T-helper 1 cell treated with Interleukin-12 subunit alpha and Interleukin-12 subunit beta and Interleukin-4 antibody, amounts not matched to agents 30 μg/mL and 1 μg/mL, for 36 hours (primary cell): ENCODE measurements around the gene ADCK1.
"Not testable (repeated sequence)": the region's sequence is repeated elsewhere in the genome, so short reads cannot be mapped to it uniquely, and the experiment has no call there.

ENCODE experiments used
- H3K27ac Mint-ChIP-seq: one replicate; pipeline ENCODE4 v1.8.0; 2021; ENCODE audit warnings: mild to moderate bottlenecking, mixed read lengths
- H3K27me3 Mint-ChIP-seq: one replicate; pipeline ENCODE4 v1.8.0; 2021; ENCODE audit warnings: low read depth, mixed read lengths
- H3K36me3 Mint-ChIP-seq: one replicate; pipeline ENCODE4 v1.8.0; 2021; ENCODE audit warnings: low read depth, mixed read lengths
- H3K4me1 Mint-ChIP-seq: one replicate; pipeline ENCODE4 v1.8.0; 2021; ENCODE audit warnings: low read depth, mixed read lengths
- H3K4me3 Mint-ChIP-seq: one replicate; pipeline ENCODE4 v1.8.0; 2021; ENCODE audit warnings: mild to moderate bottlenecking, moderate library complexity, mixed read lengths
- H3K9me3 Mint-ChIP-seq: one replicate; pipeline ENCODE4 v1.8.0; 2021; ENCODE audit warnings: mixed read lengths

Gene ADCK1, protein sequence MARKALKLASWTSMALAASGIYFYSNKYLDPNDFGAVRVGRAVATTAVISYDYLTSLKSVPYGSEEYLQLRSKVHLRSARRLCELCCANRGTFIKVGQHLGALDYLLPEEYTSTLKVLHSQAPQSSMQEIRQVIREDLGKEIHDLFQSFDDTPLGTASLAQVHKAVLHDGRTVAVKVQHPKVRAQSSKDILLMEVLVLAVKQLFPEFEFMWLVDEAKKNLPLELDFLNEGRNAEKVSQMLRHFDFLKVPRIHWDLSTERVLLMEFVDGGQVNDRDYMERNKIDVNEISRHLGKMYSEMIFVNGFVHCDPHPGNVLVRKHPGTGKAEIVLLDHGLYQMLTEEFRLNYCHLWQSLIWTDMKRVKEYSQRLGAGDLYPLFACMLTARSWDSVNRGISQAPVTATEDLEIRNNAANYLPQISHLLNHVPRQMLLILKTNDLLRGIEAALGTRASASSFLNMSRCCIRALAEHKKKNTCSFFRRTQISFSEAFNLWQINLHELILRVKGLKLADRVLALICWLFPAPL

DNA sequence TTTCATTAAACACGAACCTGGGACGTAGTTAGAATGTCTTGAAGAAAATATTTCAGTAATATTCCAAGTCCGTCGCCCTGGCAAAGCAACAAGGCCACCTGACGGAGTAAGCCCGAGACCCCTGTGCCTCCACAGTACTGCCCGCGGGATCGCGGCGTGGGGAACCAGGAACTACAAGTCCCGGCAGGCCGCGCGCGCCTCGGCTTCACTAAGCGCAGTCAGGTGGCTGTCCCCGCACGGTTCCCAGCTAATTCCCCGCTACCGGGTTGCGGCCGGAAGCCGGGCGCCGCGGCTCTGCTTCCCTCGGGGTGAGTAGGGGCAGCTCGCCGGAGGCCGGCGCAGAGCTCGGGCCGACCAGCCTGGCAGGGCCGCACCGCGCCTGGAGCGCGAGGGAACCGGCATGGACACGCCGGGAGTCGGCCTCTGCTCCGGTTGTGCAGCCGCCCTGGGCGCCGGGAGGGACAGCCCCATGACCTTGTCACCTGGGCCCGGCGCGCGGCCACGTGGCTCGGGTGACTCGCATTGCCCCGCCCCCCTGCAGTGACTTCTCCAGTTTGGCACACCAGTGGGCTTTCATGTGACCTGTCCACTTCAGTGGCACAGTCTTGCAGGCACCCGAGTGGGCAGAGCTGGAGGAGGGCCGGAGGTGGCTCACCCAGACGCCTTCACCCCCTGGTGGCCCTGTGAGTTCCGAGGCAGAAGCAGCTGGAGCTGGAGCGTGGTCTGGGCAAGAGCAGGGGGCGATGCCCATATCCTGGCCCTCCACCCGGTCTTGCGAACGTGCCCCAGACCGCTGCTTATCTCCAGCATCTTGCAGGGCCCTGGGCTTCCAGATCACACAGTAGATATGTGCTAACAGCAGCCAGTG lies at the start of gene ADCK1:
Gene ADCK1, plus strand, starts transcription at position 247 of the 868 bp plus-strand sequence. CDS start 18,870 bp downstream, outside the sequence.
- Mint-ChIP-seq H3K27ac (peak within 1 kb of the TSS; percentile 76), H3K36me3 (no peaks in the 10 kb centered on the region), H3K9me3 (no peaks in the 10 kb centered on the region), H3K4me1 (peaks cover 8% of the 10 kb centered on the region), H3K27me3 (peaks cover 5% of the 10 kb centered on the region), H3K4me3 (peak within 1 kb of the TSS; percentile 83)

DNA sequence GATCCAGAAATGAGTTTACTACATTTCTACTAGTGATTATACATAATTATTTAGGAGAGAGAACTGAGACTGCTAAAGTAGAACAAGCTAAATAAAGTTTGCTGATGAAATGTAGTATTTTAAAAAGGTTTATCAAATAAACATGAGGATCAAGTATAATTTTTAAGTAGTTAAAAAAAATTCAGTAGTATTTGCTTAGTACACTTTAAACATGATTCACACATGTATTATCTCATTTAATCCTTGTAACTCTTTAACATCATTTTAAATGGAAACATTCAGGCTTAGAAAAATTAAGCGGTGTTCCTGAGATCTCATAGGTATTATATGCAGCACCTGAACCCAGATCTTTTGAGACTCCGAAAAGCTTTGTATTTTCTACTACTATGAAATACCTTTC lies 47.6 kb upstream of the ADCK1 start:
- H3K27me3 Mint-ChIP-seq = no peaks in the 10 kb centered on the region
- peaks cover 22% of the 10 kb centered on the region for H3K4me1 Mint-ChIP-seq
- H3K27ac Mint-ChIP-seq = no peak overlapping the region
- H3K9me3 Mint-ChIP-seq = no peaks in the 10 kb centered on the region
- no peak overlapping the region for H3K4me3 Mint-ChIP-seq
- peaks cover 32% of the 10 kb centered on the region for H3K36me3 Mint-ChIP-seq

DNA sequence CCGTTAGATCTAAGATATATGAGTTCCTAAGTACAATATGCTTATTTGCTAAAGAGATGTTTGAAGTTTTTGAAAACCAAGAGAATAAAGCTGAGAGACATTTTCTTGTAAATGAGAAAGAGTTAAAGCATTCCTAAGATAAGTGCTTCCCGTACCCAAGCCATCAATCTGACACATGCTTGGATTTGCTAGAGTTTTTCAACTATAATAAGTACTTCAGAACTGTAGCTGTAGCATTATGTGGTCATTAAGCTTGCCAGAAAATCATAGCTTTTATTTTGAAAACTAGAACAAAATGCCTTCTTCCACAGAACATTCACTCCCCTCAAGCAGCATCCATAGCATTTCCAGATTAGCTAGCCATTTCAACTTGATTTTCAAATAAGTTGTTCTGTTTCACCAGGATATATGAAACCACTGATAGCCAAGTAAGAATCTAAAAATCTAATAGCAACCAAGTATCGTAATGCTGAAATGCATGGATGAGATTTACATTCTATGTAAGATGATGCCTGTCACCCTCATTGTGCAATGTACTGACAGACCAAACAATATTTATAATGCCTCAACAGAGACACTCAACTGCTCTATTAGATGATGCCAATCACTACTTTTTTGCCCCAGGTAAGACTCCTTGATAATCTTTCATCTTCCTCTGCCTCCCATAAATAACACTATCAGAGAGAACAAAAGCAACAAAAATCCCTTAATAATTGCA lies 47.0 kb upstream of the ADCK1 start:
- Mint-ChIP-seq H3K4me3 (no peak overlapping the region), H3K36me3 (peaks cover 37% of the 10 kb centered on the region), H3K9me3 (no peaks in the 10 kb centered on the region), H3K27ac (no peak overlapping the region), H3K27me3 (no peaks in the 10 kb centered on the region), H3K4me1 (peaks cover 27% of the 10 kb centered on the region)

DNA sequence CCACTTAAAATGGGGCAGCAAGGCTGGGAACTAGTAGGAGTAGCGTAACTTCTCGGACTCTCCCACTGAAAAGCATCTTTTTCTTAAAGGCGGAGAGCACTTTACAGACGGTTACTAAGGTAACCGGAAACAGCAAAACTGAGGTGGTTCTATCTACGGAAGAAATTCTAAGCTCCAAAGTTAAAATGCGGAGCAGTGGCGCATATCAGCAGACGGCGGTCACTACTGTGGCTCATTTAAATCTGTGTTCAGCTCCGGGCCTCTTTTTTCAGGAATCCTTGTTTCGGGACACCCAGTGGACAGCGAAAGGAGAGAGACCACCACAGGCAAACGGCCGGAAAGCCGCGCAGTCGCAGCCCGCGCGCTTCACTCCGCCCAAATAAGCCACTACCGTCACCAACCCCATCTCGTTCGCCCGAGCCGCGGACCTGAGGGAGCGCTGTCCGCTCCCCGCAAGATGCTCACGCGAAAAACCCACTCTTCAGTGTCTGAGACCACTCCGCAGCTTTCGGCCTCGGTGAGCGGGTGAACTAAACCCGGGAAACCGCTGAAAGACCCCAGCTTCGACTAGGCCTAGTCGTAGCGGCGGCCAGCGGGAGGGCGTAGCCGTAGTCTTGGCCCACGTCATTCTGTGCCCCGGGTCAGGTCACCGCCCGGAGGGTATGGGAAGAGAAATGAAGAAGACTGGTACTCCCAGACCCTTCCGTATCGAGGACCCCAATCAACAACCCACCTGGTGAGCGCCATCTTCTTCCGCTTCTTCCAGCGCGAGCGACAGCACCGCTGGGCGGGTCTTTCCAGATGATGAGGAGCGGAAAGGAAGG lies 39.3 kb upstream of the ADCK1 start, which contains the start of gene SNW1:
Gene SNW1, minus strand, starts transcription at position 776 of the 824 bp plus-strand sequence. Its CDS starts 29 bp downstream, at position 747.
- H3K36me3 Mint-ChIP-seq = peaks cover 15% of the 10 kb centered on the region
- H3K9me3 Mint-ChIP-seq = no peaks in the 10 kb centered on the region
- peaks cover 5% of the 10 kb centered on the region for H3K27me3 Mint-ChIP-seq
- peaks cover 25% of the 10 kb centered on the region for H3K4me1 Mint-ChIP-seq
- peak within 1 kb of the TSS; percentile 96 for H3K27ac Mint-ChIP-seq
- H3K4me3 Mint-ChIP-seq = peak within 1 kb of the TSS; percentile 93

DNA sequence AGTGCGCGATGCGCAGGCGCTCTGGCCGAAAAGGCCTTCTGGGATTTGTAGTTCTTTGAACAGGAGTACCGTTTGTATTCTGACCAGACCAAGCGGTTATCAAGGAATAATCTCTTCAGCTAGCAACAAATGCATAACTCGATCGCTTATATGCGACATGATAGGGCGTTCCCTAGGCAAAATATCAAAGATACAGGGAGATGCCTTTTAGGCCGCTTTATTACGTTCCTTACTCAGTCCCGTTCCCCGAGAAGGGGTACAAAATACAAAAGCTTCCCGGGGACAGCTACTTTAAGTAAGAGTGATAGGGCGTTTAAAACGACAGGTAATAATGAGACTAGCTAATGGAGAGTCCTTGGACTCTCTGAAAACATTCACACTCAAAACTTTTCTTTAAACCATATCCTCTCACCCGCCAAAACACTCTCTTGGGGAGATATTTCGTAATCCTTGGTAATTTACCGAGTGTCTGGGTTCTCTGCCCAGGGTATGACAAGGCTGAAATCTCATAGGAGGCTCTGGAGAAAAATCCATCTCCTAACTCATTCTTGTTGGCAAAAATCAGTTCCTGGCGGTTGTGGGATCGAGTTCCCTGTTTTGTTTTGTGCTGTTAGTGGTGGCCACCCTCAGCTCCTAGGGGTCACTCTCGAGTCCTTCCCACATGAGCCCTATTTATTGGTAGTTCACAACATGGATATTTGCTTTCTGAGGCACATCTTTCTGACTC lies 38.5 kb upstream of the ADCK1 start:
- no peaks in the 10 kb centered on the region for H3K9me3 Mint-ChIP-seq
- H3K4me1 Mint-ChIP-seq = peaks cover 25% of the 10 kb centered on the region
- H3K27ac Mint-ChIP-seq = peak overlapping the region; percentile 96
- peaks cover 15% of the 10 kb centered on the region for H3K36me3 Mint-ChIP-seq
- H3K4me3 Mint-ChIP-seq = peak overlapping the region; percentile 93
- peaks cover 5% of the 10 kb centered on the region for H3K27me3 Mint-ChIP-seq

DNA sequence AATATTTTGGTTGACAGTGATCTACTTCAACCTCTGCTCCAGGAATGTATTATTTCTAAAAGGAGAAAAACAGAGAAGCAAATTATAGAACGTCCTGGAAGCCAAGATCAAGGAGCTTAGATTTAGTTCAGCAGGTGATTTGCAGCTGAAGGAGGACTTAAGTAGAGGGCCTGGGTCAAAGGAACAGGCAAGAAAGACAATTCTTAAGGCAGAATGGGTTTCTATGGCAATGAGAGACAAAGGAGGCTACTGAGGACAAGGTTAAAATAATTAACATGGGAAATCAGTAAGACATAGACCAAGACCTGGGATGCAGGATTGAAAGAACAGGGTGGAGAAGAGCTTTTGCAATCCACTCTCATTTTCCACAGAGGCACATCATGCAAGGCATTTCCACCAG lies 36.6 kb upstream of the ADCK1 start:
- Mint-ChIP-seq H3K36me3 (peaks cover 9% of the 10 kb centered on the region), H3K27me3 (peaks cover 5% of the 10 kb centered on the region), H3K4me1 (peaks cover 19% of the 10 kb centered on the region), H3K27ac (no peak overlapping the region), H3K4me3 (no peak overlapping the region), H3K9me3 (no peaks in the 10 kb centered on the region)

DNA sequence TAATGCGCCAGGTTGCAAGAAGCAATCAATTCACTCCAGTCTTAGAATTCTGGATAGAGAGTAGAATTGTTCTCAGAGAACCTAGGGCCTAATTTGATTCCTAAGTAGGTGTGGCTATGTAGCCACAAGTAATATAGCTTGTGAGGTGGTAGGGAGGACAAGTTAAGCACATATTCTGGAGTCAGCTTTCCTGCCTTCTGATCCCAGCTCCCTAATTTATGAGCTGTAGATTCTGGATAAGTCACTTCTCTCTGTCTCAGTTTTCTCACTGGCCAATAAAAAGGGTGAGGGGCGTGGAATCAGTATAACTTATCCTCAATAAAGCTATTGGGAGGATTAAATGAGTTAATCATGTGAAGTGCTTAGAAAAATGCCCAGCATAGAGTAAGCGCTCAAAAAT lies 35.9 kb upstream of the ADCK1 start:
- Mint-ChIP-seq H3K36me3 (peaks cover 4% of the 10 kb centered on the region), H3K4me3 (no peak overlapping the region), H3K4me1 (peaks cover 14% of the 10 kb centered on the region), H3K9me3 (no peaks in the 10 kb centered on the region), H3K27ac (no peak overlapping the region), H3K27me3 (peaks cover 5% of the 10 kb centered on the region)

DNA sequence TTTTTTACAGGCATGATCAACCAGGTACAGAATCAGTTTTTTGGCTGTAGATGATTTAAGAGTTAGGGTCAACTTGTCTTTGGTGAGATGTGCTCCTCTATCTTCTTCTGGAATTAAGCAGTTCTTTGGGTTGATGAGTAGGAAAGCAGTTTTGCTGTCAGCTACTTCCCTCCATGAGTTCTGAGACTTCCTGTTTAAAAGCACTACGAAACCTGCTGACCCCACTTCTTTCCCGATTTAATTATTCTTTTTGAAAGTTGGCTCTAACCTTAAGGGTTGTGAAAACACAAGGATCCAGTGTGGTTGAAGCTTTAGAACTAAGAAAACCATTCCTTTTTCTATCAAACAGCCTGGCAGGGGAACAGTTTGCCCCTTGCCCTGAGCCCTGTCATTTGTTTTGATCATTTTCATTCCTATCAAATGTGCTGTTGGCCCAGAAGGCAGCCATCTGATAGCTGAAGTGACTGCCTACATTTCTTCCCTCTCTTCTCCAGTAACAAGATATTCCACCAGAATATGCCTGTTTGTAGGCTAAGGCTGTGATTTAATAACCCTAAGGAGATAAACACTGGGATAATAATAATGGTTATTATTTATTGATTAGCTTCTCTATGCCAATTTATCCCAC lies 31.4 kb upstream of the ADCK1 start:
- not testable (repeated sequence) for H3K36me3 Mint-ChIP-seq, H3K27me3 Mint-ChIP-seq, H3K9me3 Mint-ChIP-seq, H3K4me1 Mint-ChIP-seq, H3K27ac Mint-ChIP-seq, H3K4me3 Mint-ChIP-seq

DNA sequence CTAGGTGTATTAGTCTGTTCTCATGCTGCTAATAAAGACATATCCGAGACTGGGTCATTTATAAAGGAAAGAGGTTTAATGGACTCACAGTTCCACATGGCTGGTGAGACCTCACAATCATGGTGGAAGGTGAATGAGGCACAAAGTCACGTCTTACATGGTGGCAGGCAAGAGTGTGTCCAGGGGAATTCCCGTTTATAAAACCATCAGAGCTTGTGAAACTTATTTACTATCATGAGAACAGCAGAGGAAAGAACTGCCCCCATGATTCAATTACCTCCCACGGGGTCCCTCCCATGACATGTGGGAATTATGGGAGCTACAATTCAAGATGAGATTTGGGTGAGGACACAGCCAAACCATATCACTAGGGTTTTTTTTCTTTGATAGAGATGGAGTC lies 25.9 kb upstream of the ADCK1 start:
- H3K27ac Mint-ChIP-seq, H3K27me3 Mint-ChIP-seq, H3K4me1 Mint-ChIP-seq, H3K9me3 Mint-ChIP-seq, H3K4me3 Mint-ChIP-seq, H3K36me3 Mint-ChIP-seq: not testable (repeated sequence)

DNA sequence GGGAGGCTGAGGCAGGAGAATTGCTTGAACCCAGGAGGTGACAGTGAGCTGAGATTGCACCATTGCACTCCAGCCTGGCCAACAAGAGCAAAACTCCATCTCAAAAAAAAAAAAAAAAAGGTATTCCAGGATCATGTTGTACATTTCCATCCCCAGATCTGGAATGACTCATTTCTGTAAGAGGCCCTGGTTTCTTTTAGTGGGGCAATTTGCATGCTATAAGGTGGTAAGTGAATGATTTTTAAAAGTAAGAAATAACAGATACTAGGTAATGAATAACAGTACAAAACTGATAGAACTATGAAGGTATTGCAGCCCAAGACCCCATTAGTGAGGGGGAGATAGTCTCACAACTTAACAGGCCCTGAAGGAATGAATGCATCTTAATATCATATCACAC lies 17.7 kb upstream of the ADCK1 start:
- H3K9me3 Mint-ChIP-seq = no peaks in the 10 kb centered on the region
- H3K36me3 Mint-ChIP-seq = no peaks in the 10 kb centered on the region
- H3K27me3 Mint-ChIP-seq = no peaks in the 10 kb centered on the region
- no peak overlapping the region for H3K27ac Mint-ChIP-seq
- H3K4me3 Mint-ChIP-seq = no peak overlapping the region
- H3K4me1 Mint-ChIP-seq = no peaks in the 10 kb centered on the region

DNA sequence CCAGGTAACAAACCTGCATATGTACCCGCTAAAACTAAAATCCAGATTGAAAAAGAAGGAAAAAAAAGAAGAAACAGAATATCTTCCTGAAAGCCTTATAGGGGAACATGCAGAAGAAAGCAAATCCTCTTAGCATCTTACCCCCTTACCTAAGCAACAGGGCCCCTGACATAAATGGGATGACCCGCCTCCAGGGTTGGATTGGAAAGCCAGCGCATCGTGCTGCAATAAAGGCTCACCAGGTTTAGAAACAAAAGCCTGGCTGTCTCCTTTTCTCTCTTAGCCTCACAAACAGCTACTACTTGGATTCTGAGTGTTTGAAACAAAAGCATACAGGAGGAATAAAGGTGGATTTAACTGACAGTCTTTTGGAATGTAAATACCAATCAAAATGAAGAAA lies 13.8 kb upstream of the ADCK1 start:
- no peak overlapping the region for H3K27ac Mint-ChIP-seq
- H3K4me3 Mint-ChIP-seq = no peak overlapping the region
- no peaks in the 10 kb centered on the region for H3K4me1 Mint-ChIP-seq
- no peaks in the 10 kb centered on the region for H3K9me3 Mint-ChIP-seq
- H3K27me3 Mint-ChIP-seq = peaks cover 3% of the 10 kb centered on the region
- H3K36me3 Mint-ChIP-seq = no peaks in the 10 kb centered on the region

DNA sequence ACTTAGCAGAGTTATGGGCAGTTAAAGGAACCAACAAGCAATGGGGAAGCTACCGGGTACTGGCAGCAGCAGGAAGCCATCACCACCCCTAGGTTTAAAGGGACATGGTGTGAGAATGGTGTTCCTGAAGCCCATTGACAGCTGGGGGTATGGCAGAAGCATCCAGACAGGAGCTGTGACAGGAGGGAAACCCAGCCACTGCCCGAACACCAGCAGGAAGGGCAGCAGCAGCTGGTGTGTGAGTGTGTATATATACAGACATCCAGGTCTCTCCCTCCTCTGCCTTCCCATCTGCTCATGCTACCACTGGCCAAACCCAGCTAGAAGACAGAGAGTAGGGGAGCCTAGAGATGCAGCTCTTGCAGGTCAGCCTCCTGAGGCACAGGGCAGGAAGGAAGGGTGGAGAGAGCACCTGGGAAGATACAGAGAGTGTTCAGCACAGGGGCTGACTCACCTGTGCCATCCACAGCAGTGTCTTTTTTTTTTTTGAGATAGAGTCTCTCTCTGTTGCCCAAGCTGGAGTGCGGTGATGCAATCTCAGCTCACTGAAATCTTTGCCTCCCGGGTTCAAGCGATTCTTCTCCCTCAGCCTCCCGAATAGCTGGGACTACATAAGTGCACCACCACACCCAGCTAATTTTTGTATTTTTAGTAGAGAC lies 9.2 kb upstream of the ADCK1 start:
- peaks cover 3% of the 10 kb centered on the region for H3K27me3 Mint-ChIP-seq
- H3K4me3 Mint-ChIP-seq = no peak overlapping the region
- H3K4me1 Mint-ChIP-seq = no peaks in the 10 kb centered on the region
- H3K9me3 Mint-ChIP-seq = no peaks in the 10 kb centered on the region
- H3K27ac Mint-ChIP-seq = no peak overlapping the region
- H3K36me3 Mint-ChIP-seq = no peaks in the 10 kb centered on the region
